G401 (cell line): ENCODE data around the gene FIBCD1. TPM values are rescaled to one million over a fixed set of nuclear protein-coding genes. Genes with fewer than 3 reads are reported as not detected.
"Not testable (repeated sequence)": the region's sequence is repeated elsewhere in the genome, so short reads cannot be mapped to it uniquely, and the experiment has no call there.

ENCODE experiments used
- DNase-seq: peaks from one replicate; pipeline ENCODE4 v3.0.0-alpha.2; 2015; ENCODE audit warnings: low spot score
- in situ Hi-C: cut with HindIII; loops from 2 replicates; pipeline ENCODE4 v1.10.0; 2016; ENCODE audit warnings: low sequenced_read_pairs, mixed read lengths
- total RNA-seq: library from RNA; depleted of rRNA; stranded (reverse); fragments of >200 nt; shearing (Covaris generic); gene quantifications from 2 replicates; pipeline ENCODE4 v1.2.3, GENCODE V29; 2014

FIBCD1 gene
- total RNA-seq, 1 experiment from 2014 or later, result 2.4 TPM

- in situ Hi-C loops, result no loop called here
- no peak for DNase-seq
Observed at GRCh38 chr9:130957451-130958203, 18.6 kb upstream of the FIBCD1 start.

GRCh38 chr9:130956636-130957450 lies 17.8 kb upstream of the FIBCD1 start:
- in situ Hi-C loops, result no loop called here
- no peak for DNase-seq

- in situ Hi-C loops, result no loop called here
- DNase-seq, result no peak
Observed at GRCh38 chr9:130955947-130956621, 17.0 kb upstream of the FIBCD1 start.

DNA sequence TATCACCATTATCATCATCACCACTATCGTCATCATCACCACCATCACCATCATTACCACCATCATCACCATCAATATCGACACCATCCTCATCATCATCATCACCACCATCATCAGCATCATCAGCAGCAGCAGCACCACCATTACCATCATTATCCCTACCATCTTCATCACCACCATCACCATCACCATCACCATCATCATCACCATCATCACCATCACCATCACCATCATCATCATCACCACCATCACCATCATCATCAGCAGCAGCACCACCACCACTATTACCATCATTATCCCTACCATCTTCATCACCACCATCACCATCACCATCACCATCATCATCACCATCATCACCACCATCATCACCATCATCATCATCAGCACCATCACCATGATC lies 15.9 kb upstream of the FIBCD1 start:
- in situ Hi-C loops, DNase-seq: not testable (repeated sequence)

- in situ Hi-C loops, result no loop called here
- DNase-seq, result no peak
Observed at GRCh38 chr9:130954317-130954716, 15.3 kb upstream of the FIBCD1 start.

DNA sequence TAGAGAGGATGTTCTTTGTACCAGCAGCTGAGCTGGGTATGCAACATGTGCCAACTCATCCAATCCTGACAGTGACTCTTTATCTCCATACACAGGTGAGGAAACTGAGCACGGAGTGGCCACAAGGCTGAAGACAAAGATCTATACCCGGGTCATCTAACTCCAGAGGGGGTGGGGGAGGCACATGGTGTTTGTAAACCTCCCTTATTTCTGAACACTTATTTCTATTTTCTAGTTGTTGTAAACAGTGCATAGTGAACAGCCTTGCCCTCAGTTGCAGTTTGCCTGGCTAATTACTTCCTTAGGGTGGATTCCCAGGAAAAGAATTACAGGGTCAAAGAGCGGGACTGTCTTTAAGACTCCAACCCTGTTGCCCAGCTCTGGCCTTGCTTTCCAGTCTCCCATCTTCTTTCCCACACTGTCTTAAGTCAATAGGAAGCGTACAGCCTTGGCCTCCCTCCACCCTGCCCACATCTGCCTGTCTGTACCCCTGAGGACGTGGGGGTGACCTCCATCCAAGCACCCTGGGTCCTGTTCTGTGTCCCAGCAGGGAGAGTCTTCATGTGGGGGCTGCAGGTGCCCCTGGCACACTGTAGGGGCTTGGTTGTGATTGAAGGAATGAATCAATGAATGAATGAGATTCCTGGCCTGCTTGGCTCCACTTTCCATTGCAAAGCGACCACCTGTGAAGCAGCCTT lies 13.2 kb upstream of the FIBCD1 start:
- no peak for DNase-seq
- in situ Hi-C loops, result no loop called here

GRCh38 chr9:130950039-130950311 lies 10.9 kb upstream of the FIBCD1 start:
- in situ Hi-C loops, result no loop called here
- no peak for DNase-seq

GRCh38 chr9:130949188-130950038 lies 10.4 kb upstream of the FIBCD1 start:
- in situ Hi-C loops, result no loop called here
- no peak for DNase-seq

GRCh38 chr9:130948266-130948665 lies 9.2 kb upstream of the FIBCD1 start:
- in situ Hi-C loops, result no loop called here

GRCh38 chr9:130947618-130948140 lies 8.6 kb upstream of the FIBCD1 start:
- no peak for DNase-seq
- in situ Hi-C loops, result no loop called here

More at GRCh38 chr9:130948266-130948665, 9.2 kb upstream of the FIBCD1 start:
- DNase-seq, result no peak

DNA sequence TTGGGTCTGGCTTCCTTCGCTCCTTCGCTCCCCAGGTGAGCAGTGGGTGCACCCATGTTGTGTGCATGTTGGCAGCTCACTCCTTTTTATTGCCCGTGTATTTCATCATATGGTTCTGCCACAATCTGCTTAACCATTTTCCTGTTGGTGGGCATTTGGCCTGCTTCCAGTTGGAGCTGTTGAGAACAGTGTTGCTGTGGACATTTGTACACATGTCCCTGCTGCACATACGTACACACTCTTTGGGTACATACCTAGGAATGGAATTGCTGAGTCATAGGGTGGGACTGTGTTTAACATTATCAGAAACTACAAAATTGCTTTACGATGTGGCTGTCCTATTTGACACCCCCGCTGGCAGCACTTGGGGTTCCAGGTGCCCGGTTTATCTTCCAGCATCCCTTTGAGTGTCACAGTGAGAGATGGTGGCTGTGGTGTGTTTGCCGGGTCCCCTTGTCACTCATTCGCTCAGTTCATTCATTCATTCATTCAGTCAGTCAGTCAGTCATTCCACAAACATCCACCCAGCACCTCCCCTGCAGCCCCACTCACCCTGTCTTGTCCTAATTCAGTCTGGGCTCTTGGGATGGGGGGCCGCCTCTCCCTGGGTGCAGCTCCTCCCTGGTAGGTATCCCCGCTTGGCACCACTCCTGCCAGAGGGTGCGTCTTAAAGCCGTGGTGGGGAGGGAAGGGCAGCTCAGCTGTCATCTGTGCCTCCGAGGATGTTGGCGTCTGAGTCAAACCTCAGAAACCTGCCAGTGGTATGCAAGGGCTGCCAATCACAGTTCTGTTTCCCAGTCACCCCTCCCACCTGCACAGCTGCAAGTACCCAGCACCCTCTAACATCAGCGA lies 7.9 kb upstream of the FIBCD1 start:
- in situ Hi-C loops, result no loop called here
- no peak for DNase-seq

DNA sequence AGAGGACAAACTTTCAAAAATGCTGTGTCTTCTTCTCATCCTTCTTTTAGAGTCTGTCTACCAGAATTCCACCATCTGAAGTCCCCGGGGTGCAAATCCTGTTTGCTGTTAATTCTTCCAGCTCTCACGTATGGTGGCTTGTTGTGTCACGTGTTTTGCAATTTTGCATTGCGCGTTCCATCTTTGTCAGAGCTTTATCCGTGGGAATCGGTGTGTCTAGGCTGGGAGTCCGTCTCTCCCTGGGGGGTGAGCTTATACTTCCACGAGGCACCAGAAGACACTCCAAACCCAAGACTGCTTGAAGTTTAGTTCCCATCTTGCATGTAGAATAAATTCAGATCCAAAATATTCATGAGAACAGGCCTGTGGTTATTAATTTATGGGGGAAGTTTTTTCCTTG lies 6.1 kb upstream of the FIBCD1 start:
- in situ Hi-C loops, result no loop called here
- DNase-seq, result no peak

GRCh38 chr9:130944510-130945058 lies 5.5 kb upstream of the FIBCD1 start:
- no peak for DNase-seq

DNA sequence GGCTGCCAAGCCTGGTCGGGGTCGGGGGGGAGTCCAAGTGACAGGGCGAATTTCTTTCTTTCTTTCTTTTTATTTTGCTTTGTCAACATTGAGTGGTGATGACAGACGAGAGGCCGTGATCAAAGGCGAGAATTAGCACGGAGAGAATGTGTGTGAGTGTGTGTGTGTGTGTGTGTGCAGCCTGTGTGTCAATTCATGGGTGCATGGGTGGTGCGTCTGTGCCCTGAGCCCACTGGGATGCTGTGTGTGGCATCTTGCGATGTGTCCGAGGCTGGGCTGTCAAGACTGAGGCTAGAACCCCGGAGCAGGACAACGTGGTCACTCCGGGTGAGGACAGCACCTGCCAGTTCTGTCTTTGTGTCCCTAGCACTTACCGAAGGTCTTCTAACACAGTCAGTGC lies 4.7 kb upstream of the FIBCD1 start:
- in situ Hi-C loops, result no loop called here
- DNase-seq, result no peak

More at GRCh38 chr9:130944510-130945058, 5.5 kb upstream of the FIBCD1 start:
- in situ Hi-C loops, result no loop called here

DNA sequence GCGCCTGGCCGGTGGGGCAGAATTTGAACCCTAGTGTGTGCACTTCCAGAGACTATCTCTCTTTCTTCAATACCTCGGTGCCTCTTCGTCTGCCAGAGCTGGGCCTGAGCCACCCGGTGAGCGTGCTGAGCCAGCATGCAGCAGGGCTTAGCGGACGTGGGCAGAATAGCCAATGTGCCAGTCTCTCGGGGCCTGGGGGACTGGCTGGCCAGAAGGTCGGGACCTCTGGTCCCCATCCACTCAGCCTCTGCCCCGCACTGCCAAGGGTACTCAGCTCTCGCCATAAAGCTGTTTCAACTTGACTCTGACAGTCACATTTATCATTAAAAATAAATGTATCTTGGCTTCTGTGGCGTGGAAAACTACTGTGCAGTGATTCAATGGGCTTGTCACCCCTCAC lies 4.2 kb upstream of the FIBCD1 start:
- no peak for DNase-seq
- in situ Hi-C loops, result no loop called here

DNA sequence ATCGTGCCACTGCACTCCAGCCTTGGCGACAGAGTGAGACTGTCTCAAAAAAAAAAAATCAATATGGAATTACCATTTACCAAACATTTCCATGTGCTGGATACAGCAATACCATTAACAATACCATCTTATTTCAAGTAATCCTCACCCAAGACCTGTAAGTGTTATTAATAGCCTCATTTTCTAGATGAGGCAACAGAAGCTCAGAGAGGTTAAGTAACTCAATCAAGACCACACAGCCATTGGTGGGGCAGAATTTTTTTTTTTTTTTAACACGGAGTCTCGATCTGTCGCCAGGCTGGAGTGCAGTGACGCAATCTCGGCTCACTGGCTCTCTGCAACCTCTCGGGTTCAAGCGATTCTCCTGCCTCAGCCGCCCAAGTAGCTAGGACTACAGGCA lies 3.6 kb upstream of the FIBCD1 start:
- in situ Hi-C loops, result no loop called here
- no peak for DNase-seq

- DNase-seq, result no peak
- in situ Hi-C loops, result no loop called here
Observed at GRCh38 chr9:130942084-130942483, 3.0 kb upstream of the FIBCD1 start.
